ENCODE results near the gene MIPOL1.

- TF ChIP-seq EZH2 (IDR thresholded peaks at IDR 0.05; ENCODE audit: insufficient read depth, poor library complexity, severe bottlenecking) (no peak), EZH2phosphoT487 (IDR thresholded peaks at IDR 0.05; ENCODE audit: insufficient read depth, low read depth) (no peak)
These were observed 268.9 kb downstream of the MIPOL1 start for GRCh38 chr14:37466623-37467088.
